ENCODE results near the gene PNLIPRP2.

DNA sequence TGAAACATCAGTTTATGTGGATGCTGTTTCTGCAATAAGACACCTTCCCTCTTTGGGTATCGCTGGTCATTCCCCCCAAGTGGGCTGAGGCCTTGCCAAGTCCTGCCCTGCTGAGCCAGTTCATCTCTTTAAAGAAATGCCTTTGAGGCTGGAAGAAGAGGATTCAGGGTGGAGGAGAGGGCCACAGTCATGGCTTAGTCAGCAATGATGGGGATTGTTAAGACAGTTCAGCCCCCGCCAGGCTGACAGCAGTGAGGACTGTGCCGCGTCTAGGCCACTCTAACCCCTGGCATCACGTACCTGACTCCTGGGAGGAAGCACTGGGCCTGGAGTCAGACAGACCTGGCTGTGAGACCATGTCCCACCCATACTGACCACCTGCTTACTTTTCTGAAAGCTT lies 48.3 kb downstream of the PNLIPRP2 start:
- TF ChIP-seq EP300 (IDR thresholded peaks at IDR 0.05) (no peak), POLR2AphosphoS5 (IDR thresholded peaks at IDR 0.05) (no peak), POLR2A (IDR thresholded peaks at IDR 0.05; ENCODE audit: low read depth) (no peak)
- TF ChIP-seq, protein P1, sequence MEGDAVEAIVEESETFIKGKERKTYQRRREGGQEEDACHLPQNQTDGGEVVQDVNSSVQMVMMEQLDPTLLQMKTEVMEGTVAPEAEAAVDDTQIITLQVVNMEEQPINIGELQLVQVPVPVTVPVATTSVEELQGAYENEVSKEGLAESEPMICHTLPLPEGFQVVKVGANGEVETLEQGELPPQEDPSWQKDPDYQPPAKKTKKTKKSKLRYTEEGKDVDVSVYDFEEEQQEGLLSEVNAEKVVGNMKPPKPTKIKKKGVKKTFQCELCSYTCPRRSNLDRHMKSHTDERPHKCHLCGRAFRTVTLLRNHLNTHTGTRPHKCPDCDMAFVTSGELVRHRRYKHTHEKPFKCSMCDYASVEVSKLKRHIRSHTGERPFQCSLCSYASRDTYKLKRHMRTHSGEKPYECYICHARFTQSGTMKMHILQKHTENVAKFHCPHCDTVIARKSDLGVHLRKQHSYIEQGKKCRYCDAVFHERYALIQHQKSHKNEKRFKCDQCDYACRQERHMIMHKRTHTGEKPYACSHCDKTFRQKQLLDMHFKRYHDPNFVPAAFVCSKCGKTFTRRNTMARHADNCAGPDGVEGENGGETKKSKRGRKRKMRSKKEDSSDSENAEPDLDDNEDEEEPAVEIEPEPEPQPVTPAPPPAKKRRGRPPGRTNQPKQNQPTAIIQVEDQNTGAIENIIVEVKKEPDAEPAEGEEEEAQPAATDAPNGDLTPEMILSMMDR (IDR thresholded peaks at IDR 0.05), result no peak

Data from esophagus muscularis mucosa (tissue), 4 donors.